A673 (cell line): Measurements from ENCODE around the gene FRAS1.

Experiments used
- EZH2 ChIP-seq: fragments of 200-600 bp; sonication (generic); IDR thresholded peaks from 2 replicates; pipeline ENCODE4 v1.6.1; 2017; ENCODE audit warnings: borderline replicate concordance, low read depth, mild to moderate bottlenecking, mixed read lengths, antibody characterized with exemption, low read length; ENCODE audit not compliant: poor library complexity, severe bottlenecking
- TF ChIP-seq, protein P1 (sequence below): fragments of 300-800, 200-600 bp; sonication (generic); conservative IDR thresholded peaks from 2 replicates; pipeline ENCODE4 v1.5.1; 2017; ENCODE audit warnings: low read depth, mild to moderate bottlenecking, antibody characterized with exemption, low read length, moderate library complexity, mixed read lengths

DNA sequence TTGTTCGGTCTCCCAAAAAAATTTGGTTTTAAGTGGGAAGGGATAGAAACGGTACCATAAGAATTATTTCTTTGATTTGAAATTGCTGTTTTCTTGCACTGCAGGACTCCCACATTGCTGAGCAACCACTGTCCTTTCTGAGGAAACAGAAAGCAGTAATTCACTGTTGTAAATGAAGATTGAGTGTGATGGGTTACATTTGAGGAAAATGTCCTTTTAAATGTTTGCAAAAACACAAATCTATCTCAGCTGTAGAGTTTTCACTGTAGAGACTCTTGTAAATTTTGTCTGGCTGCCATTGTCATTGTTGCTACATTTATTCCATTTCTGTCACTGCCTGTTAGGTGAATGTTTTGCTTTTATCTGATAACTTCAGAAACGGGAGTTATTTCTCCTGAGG lies 105.2 kb downstream of the FRAS1 start:
- TF ChIP-seq, protein P1, sequence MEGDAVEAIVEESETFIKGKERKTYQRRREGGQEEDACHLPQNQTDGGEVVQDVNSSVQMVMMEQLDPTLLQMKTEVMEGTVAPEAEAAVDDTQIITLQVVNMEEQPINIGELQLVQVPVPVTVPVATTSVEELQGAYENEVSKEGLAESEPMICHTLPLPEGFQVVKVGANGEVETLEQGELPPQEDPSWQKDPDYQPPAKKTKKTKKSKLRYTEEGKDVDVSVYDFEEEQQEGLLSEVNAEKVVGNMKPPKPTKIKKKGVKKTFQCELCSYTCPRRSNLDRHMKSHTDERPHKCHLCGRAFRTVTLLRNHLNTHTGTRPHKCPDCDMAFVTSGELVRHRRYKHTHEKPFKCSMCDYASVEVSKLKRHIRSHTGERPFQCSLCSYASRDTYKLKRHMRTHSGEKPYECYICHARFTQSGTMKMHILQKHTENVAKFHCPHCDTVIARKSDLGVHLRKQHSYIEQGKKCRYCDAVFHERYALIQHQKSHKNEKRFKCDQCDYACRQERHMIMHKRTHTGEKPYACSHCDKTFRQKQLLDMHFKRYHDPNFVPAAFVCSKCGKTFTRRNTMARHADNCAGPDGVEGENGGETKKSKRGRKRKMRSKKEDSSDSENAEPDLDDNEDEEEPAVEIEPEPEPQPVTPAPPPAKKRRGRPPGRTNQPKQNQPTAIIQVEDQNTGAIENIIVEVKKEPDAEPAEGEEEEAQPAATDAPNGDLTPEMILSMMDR = no peak
- no peak for TF ChIP-seq EZH2
